C4-2B (cell line): ENCODE results near the gene SDHAF1.

Experiments
- CTCF ChIP-seq: fragments of 450-650 bp; conservative IDR thresholded peaks from 2 replicates; pipeline ENCODE4 v1.5.1; 2017; ENCODE audit warnings: mild to moderate bottlenecking
- ZFX ChIP-seq: fragments of 450-650 bp; IDR thresholded peaks from 2 replicates; pipeline ENCODE4 v1.6.1; 2017

- TF ChIP-seq CTCF (no peak; the same call in 1 of the 2 replicates), ZFX (peak; percentile 93; the same call in 1 of the 2 replicates)
Measured at GRCh38 chr19:35995048-35995993, at the start of gene SDHAF1.
